Measurements from ENCODE around the gene DAO. TPM values are rescaled to one million over a fixed set of nuclear protein-coding genes. Genes with fewer than 3 reads are reported as not detected.

Gene DAO
- total RNA-seq (2021) (not detected in 2 replicates), Bru-seq, nascent RNA (percentile 10 among the genes with signal in this experiment), BruChase-seq, experiment 1, labeled RNA remaining after a 2-hour chase (percentile 2 among the genes with signal in this experiment), BruChase-seq, experiment 2, labeled RNA remaining after a 6-hour chase (percentile 7 among the genes with signal in this experiment)
- long read RNA-seq: 0 reads

- BruUV-seq (replicated peaks): no TSS peak
- Histone ChIP-seq H3K27me3 (replicated peaks; ENCODE audit: insufficient read depth, low read depth, low read length, poor library complexity) (no peaks in the 10 kb centered on the region), H3K36me3 (ENCODE audit: insufficient read depth, low read length, poor library complexity, severe bottlenecking) (no peaks in the 10 kb centered on the region), H3K27ac (ENCODE audit: low read depth, low read length, poor library complexity, severe bottlenecking) (no peak within 1 kb of the TSS), H3K9me3 (ENCODE audit: low read depth, low read length, poor library complexity, severe bottlenecking) (no peaks in the 10 kb centered on the region), H3K4me3 (ENCODE audit: low read depth, low read length, poor library complexity, severe bottlenecking) (no peak within 1 kb of the TSS), H3K4me1 (ENCODE audit: insufficient read depth, low read length, poor library complexity, severe bottlenecking) (no peaks in the 10 kb centered on the region)
- ChIA-PET POLR2A (ENCODE audit: low non-redundant PET) (no interaction called here), CTCF (no interaction called here)
- intact Hi-C loops (cut with micrococcal nuclease; ENCODE audit: unreplicated experiment): no loop called here
- DNase-seq (ENCODE audit: low spot score): no peak
- TF ChIP-seq CTCF (conservative IDR thresholded peaks at IDR 0.05; ENCODE audit: low read depth, low read length) (no peak), EZH2 (IDR thresholded peaks at IDR 0.05; ENCODE audit: borderline replicate concordance, low read depth, low read length, poor library complexity, severe bottlenecking) (no peak)
Measured at GRCh38 chr12:108879615-108880254, at the start of gene DAO. DAO (plus strand) TSS chr12:108880092; CDS start chr12:108885007, 4,915 bp downstream.

GRCh38 chr12:108831309-108831991 is 48.4 kb upstream of the DAO start:
- H3K36me3 ChIP-seq (ENCODE audit: insufficient read depth, low read length, poor library complexity, severe bottlenecking): peaks cover 42% of the 10 kb centered on the region

GRCh38 chr12:108832208-108832607 is 47.7 kb upstream of the DAO start:
- no peak for DNase-seq (ENCODE audit: low spot score)
- H3K4me3 ChIP-seq (ENCODE audit: low read depth, low read length, poor library complexity, severe bottlenecking): no peak overlapping the region
- H3K36me3 ChIP-seq (ENCODE audit: insufficient read depth, low read length, poor library complexity, severe bottlenecking): peaks cover 42% of the 10 kb centered on the region
- H3K27me3 ChIP-seq (replicated peaks; ENCODE audit: insufficient read depth, low read depth, low read length, poor library complexity): no peaks in the 10 kb centered on the region
- H3K27ac ChIP-seq (ENCODE audit: low read depth, low read length, poor library complexity, severe bottlenecking): no peak overlapping the region
- ChIA-PET CTCF (no interaction called here), POLR2A (ENCODE audit: low non-redundant PET) (no interaction called here)
- intact Hi-C loops (cut with micrococcal nuclease; ENCODE audit: unreplicated experiment): no loop called here
- no TSS peak for BruUV-seq (replicated peaks)
- no peaks in the 10 kb centered on the region for H3K9me3 ChIP-seq (ENCODE audit: low read depth, low read length, poor library complexity, severe bottlenecking)
- peaks cover 5% of the 10 kb centered on the region for H3K4me1 ChIP-seq (ENCODE audit: insufficient read depth, low read length, poor library complexity, severe bottlenecking)
- TF ChIP-seq CTCF (conservative IDR thresholded peaks at IDR 0.05; ENCODE audit: low read depth, low read length) (no peak), EZH2 (IDR thresholded peaks at IDR 0.05; ENCODE audit: borderline replicate concordance, low read depth, low read length, poor library complexity, severe bottlenecking) (no peak)

More at GRCh38 chr12:108831309-108831991, 48.4 kb upstream of the DAO start:
- no peak for DNase-seq (ENCODE audit: low spot score)
- TF ChIP-seq EZH2 (IDR thresholded peaks at IDR 0.05; ENCODE audit: borderline replicate concordance, low read depth, low read length, poor library complexity, severe bottlenecking): no peak
- no peak for TF ChIP-seq CTCF (conservative IDR thresholded peaks at IDR 0.05; ENCODE audit: low read depth, low read length)
- POLR2A ChIA-PET (ENCODE audit: low non-redundant PET): no interaction called here
- H3K4me3 ChIP-seq (ENCODE audit: low read depth, low read length, poor library complexity, severe bottlenecking): no peak overlapping the region
- no peaks in the 10 kb centered on the region for H3K27me3 ChIP-seq (replicated peaks; ENCODE audit: insufficient read depth, low read depth, low read length, poor library complexity)
- no TSS peak for BruUV-seq (replicated peaks)
- H3K27ac ChIP-seq (ENCODE audit: low read depth, low read length, poor library complexity, severe bottlenecking): no peak overlapping the region
- intact Hi-C loops (cut with micrococcal nuclease; ENCODE audit: unreplicated experiment): no loop called here
- no peaks in the 10 kb centered on the region for H3K9me3 ChIP-seq (ENCODE audit: low read depth, low read length, poor library complexity, severe bottlenecking)
- CTCF ChIA-PET: no interaction called here
- peaks cover 5% of the 10 kb centered on the region for H3K4me1 ChIP-seq (ENCODE audit: insufficient read depth, low read length, poor library complexity, severe bottlenecking)
